HEK293T (cell line): ENCODE measurements around the gene ABCF3.

Experiments used
- BHLHE40 ChIP-seq: fragments of 450-650 bp; IDR thresholded peaks from 2 replicates; pipeline ENCODE4 v1.6.1; 2016; ENCODE audit warnings: mild to moderate bottlenecking, moderate library complexity, borderline replicate concordance
- FOXA1 ChIP-seq: fragments of 450-650 bp; IDR thresholded peaks from 2 replicates; pipeline ENCODE4 v1.6.1; 2016; ENCODE audit warnings: mild to moderate bottlenecking
- FOXK2 ChIP-seq: fragments of 450-650 bp; IDR thresholded peaks from 2 replicates; pipeline ENCODE4 v1.6.1; 2016; ENCODE audit warnings: mild to moderate bottlenecking
- FOXM1 ChIP-seq: fragments of 450-650 bp; IDR thresholded peaks from 2 replicates; pipeline ENCODE4 v1.6.1; 2017; ENCODE audit warnings: mild to moderate bottlenecking, borderline replicate concordance
- SP1 ChIP-seq: fragments of 450-650 bp; IDR thresholded peaks from 2 replicates; pipeline ENCODE4 v1.6.1; 2017
- SUZ12 ChIP-seq: fragments of 450-650 bp; IDR thresholded peaks from 2 replicates; pipeline ENCODE4 v1.6.1; 2016; ENCODE audit warnings: mild to moderate bottlenecking
- TARDBP ChIP-seq: fragments of 450-650 bp; IDR thresholded peaks from 2 replicates; pipeline ENCODE4 v1.6.1; 2016
- ZNF384 ChIP-seq: fragments of 450-650 bp; IDR thresholded peaks from 2 replicates; pipeline ENCODE4 v1.6.1; 2016

GRCh38 chr3:184155644-184156521 lies 30.1 kb upstream of the ABCF3 start:
- TF ChIP-seq BHLHE40 (no peak), FOXM1 (no peak), SP1 (no peak), TARDBP (no peak), FOXK2 (no peak), ZNF384 (no peak), SUZ12 (no peak), FOXA1 (no peak)
